GM06990 (cell line): ENCODE measurements around the gene FAM25G.

Experiments used
- DNase-seq: peaks from one replicate; pipeline ENCODE4 v3.0.0-alpha.2; 2011; ENCODE audit not compliant: insufficient read length; ENCODE audit errors: extremely low read depth
- H3K27me3 ChIP-seq: replicated peaks from 2 replicates; pipeline ENCODE4 v1.6.0; 2011; ENCODE audit warnings: low read length; ENCODE audit not compliant: control insufficient read depth, insufficient read depth
- H3K36me3 ChIP-seq: 2 replicates; pipeline ENCODE4 v1.5.1; 2011; ENCODE audit warnings: low read length; ENCODE audit not compliant: control insufficient read depth, insufficient read depth
- H3K4me3 ChIP-seq: replicated peaks from 2 replicates; pipeline ENCODE4 v1.5.1; 2011; ENCODE audit warnings: low read depth, mild to moderate bottlenecking, control low read depth, low read length
- TF ChIP-seq, protein P1 (sequence below): IDR thresholded peaks from 2 replicates; pipeline ENCODE4 v1.5.1; 2011; ENCODE audit warnings: low read length, control low read depth, mild to moderate bottlenecking, inconsistent platforms; ENCODE audit not compliant: insufficient read depth, poor library complexity, severe bottlenecking

The FAM25G gene

DNA sequence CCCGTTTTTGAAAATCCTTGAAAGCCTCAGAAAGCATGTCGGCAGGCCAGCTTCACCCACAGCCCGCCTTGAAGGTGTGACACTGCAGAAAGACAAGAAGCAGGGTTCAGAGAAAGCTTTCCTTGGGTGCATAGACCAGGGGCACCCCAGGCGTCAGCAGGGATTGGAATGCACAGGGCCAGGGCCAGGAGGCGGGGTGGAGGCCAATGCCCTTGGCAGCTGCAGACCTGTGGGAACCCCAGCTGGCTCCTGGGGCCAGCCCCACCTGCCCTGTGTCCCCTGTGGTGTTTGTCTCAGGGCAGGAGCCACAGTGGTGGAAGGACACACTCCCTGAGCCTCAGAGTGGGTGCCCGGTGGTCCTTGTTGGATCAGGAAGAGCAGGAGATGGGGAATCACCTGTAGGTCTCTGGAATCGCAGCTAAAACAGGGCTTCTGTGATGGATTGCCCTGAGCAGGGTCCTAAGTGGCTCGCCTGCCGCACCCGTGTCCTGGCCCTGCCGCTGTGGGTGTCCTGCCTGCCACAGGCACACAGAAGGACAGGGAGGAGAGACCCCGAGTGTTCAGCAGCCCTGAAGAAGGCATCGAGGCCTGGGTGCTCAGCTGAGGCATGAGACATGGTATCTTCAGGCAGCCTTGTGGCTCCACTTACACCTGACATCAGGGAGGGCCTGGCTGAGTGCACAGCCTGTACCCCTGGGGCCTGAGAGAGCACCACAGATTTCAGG lies 40.1 kb downstream of the FAM25G start:
- H3K27me3 ChIP-seq = peaks cover 1% of the 10 kb centered on the region; the same call in 1 of the 2 replicates
- no peak overlapping the region for H3K4me3 ChIP-seq
- no peak for DNase-seq
- TF ChIP-seq, protein P1, sequence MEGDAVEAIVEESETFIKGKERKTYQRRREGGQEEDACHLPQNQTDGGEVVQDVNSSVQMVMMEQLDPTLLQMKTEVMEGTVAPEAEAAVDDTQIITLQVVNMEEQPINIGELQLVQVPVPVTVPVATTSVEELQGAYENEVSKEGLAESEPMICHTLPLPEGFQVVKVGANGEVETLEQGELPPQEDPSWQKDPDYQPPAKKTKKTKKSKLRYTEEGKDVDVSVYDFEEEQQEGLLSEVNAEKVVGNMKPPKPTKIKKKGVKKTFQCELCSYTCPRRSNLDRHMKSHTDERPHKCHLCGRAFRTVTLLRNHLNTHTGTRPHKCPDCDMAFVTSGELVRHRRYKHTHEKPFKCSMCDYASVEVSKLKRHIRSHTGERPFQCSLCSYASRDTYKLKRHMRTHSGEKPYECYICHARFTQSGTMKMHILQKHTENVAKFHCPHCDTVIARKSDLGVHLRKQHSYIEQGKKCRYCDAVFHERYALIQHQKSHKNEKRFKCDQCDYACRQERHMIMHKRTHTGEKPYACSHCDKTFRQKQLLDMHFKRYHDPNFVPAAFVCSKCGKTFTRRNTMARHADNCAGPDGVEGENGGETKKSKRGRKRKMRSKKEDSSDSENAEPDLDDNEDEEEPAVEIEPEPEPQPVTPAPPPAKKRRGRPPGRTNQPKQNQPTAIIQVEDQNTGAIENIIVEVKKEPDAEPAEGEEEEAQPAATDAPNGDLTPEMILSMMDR = no peak
- no peaks in the 10 kb centered on the region for H3K36me3 ChIP-seq

DNA sequence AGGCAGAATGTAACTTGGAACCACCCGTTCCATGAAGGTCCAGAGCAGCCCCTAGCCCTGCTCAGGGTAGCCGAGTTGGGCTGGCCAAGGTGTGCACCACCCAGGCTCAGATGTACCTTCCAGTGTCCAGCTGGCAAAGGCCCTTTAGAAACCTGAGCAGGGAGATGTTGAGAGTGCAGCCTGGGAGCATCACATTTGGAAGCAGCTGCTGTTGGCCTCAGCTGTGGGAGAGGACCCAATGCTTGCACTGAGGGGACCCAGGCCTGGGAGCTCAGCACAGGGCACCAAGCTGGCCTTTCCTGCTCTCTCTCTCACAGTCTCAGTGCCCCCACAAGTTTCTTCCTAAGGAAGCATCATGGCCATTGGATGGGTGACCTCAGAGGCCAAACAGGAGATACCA lies 41.1 kb downstream of the FAM25G start:
- H3K36me3 ChIP-seq = no peaks in the 10 kb centered on the region
- TF ChIP-seq, protein P1 = no peak
- H3K4me3 ChIP-seq = no peak overlapping the region
- no peak for DNase-seq
- H3K27me3 ChIP-seq = peaks cover 1% of the 10 kb centered on the region; the same call in 1 of the 2 replicates

DNA sequence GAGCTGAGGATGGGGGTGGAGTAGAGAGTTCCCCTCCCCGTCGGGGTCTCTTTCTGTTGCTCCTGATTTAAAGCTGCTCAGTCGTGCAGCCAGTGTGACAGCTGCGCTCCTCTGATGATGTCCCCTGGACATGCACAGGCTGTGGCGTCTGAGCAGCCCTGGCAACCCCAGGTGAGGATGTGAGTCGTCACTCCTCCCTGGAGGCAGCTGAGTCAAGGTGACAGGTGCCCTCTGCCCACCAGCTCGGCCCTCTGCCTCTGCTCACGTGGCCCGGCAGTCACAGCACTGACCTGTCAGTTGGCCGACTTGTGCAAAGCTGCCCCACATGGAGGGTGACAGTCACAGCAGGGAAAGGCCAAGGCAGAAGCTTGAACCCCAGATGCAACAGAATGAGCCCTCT lies 41.5 kb downstream of the FAM25G start:
- peaks cover 1% of the 10 kb centered on the region; the same call in 1 of the 2 replicates for H3K27me3 ChIP-seq
- no peak overlapping the region for H3K4me3 ChIP-seq
- no peak for DNase-seq
- TF ChIP-seq, protein P1 = no peak
- H3K36me3 ChIP-seq = no peaks in the 10 kb centered on the region

DNA sequence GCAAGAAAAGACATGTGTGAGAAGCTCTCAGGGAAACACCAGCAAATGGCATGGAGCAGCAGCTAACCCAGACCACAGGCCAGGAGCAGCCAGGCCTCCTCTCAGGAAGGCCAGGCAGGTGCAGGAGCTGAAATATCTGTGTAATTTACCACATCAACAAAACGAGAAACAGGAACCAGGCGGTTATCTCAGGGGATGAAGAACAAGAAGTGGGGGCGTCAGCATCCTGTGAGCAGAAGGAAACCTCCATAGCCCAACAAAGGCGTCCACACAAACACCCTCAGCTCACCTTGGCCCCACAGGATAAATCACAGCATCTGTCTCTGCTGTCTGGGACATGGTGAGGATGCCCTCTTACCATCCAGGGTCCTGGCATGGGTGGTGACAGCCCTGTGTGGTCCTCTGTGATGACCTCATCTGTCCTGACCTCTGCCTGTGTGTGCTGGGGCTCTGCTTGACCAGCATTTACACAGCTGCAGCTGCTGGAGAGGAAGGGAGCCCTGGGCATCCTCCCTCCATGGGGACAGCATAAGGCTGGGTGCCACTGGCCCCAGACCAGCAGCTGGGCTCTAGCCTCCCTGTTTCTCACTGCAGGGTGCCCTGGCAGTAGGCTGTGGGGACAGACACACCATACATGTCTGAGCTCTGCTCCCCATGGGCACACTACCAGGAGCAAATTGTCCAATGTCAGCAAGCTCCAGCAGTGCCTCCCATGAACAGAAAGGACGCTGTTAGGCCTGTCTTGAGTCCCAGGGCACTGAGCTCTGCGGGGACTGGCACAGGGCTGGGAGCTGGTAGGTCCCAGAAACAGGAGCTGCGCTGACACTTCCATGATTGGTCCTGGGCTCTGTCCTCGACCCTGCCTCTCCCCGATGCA lies 42.2 kb downstream of the FAM25G start:
- DNase-seq = no peak
- TF ChIP-seq, protein P1 = no peak
- no peaks in the 10 kb centered on the region for H3K36me3 ChIP-seq
- no peak overlapping the region for H3K4me3 ChIP-seq
- H3K27me3 ChIP-seq = peaks cover 1% of the 10 kb centered on the region; the same call in 1 of the 2 replicates

DNA sequence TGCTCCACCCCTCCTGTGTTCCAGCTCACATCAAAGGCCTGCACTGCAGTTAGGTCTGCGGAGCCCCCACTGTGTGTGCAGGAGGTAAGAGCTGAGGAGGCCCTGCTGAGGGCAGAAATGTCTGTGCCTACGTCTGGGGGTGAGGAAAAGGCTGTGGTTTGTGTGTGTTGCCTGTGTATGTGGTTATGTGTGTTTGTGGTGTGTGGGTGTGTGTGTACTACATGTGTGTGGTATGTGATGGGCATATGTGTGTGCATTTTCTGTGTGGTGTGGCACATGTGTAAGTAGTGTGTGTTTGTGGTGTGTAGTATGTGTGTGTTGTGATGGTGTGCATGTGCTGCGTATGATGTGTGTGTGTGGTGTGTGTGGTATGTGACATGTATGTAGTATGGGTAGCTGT lies 43.8 kb downstream of the FAM25G start:
- no peak overlapping the region for H3K4me3 ChIP-seq
- TF ChIP-seq, protein P1 = no peak
- no peak for DNase-seq
- H3K27me3 ChIP-seq = peaks cover 1% of the 10 kb centered on the region; the same call in 1 of the 2 replicates
- no peaks in the 10 kb centered on the region for H3K36me3 ChIP-seq
